BJ (cell line): ENCODE measurements around the gene TALDO1. TPM values are rescaled to one million over a fixed set of nuclear protein-coding genes. Genes with fewer than 3 reads are reported as not detected.

ENCODE experiments used
- CTCF ChIA-PET: fragments of 350-600 bp; formaldehyde crosslinking; extraction: SDS; loops from one replicate; lab custom pipeline; 2021; ENCODE audit warnings: antibody characterized with exemption, inconsistent platforms; lab: Yijun Ruan, JAX
- POLR2A ChIA-PET: fragments of 300-600 bp; sonication (Branson Sonifier 250); formaldehyde crosslinking; extraction: SDS; loops from one replicate; lab custom pipeline; 2021; ENCODE audit warnings: antibody characterized with exemption; lab: Charles Lee
- DNase-seq: peaks from one replicate; pipeline ENCODE4 v3.0.0-alpha.2; 2011; ENCODE audit warnings: low read depth
- H3K27me3 ChIP-seq: 2 replicates; pipeline ENCODE4 v1.6.0; 2011; ENCODE audit warnings: low read length; ENCODE audit not compliant: control insufficient read depth, insufficient read depth
- H3K36me3 ChIP-seq: 2 replicates; pipeline ENCODE4 v1.5.1; 2011; ENCODE audit warnings: low read length; ENCODE audit not compliant: control insufficient read depth, insufficient read depth
- H3K4me3 ChIP-seq: 2 replicates; pipeline ENCODE4 v1.5.1; 2011; ENCODE audit warnings: low read depth, mild to moderate bottlenecking, control low read depth, low read length
- CTCF ChIP-seq: IDR thresholded peaks from 2 replicates; pipeline ENCODE4 v1.5.1; 2011; ENCODE audit warnings: low read depth, mild to moderate bottlenecking, control low read depth, inconsistent platforms, low read length, moderate library complexity; ENCODE audit not compliant: insufficient read depth
- polyA plus RNA-seq: library from polyadenylated mRNA; depleted of rRNA; stranded (reverse); fragments of >200 nt; gene quantifications from 2 replicates; pipeline ENCODE4 v1.2.3, GENCODE V29; 2011

TALDO1 gene
- polyA plus RNA-seq, 1 experiment, result 278 TPM

GRCh38 chr11:771617-772204 lies 24.4 kb downstream of the TALDO1 start:
- Histone ChIP-seq H3K27me3 (no peaks in the 10 kb centered on the region), H3K36me3 (peaks cover 32% of the 10 kb centered on the region), H3K4me3 (no peak overlapping the region)
- ChIA-PET POLR2A (no interaction called here), CTCF (interaction anchor here (0.8 kb wide), 1 partner anchor 43 kb away, joined by 3 read pairs; no protein-coding TSS in a partner anchor)
- DNase-seq, result no peak
- TF ChIP-seq CTCF, result no peak

- Histone ChIP-seq H3K4me3 (no peak overlapping the region), H3K36me3 (peaks cover 27% of the 10 kb centered on the region), H3K27me3 (no peaks in the 10 kb centered on the region)
- DNase-seq, result no peak
- CTCF ChIA-PET, result no interaction called here
- POLR2A ChIA-PET, result no interaction called here
- no peak for TF ChIP-seq CTCF
These were observed 25.4 kb downstream of the TALDO1 start for GRCh38 chr11:772429-773390.

GRCh38 chr11:773425-773824 lies 26.2 kb downstream of the TALDO1 start:
- TF ChIP-seq CTCF, result no peak
- ChIA-PET POLR2A (no interaction called here), CTCF (no interaction called here)
- Histone ChIP-seq H3K4me3 (no peak overlapping the region), H3K27me3 (no peaks in the 10 kb centered on the region), H3K36me3 (peaks cover 27% of the 10 kb centered on the region)
- DNase-seq, result no peak

- peaks cover 27% of the 10 kb centered on the region for H3K36me3 ChIP-seq
- ChIA-PET POLR2A (no interaction called here), CTCF (no interaction called here)
- no peak overlapping the region for H3K4me3 ChIP-seq
- no peaks in the 10 kb centered on the region for H3K27me3 ChIP-seq
- TF ChIP-seq CTCF, result no peak
- no peak for DNase-seq
These were observed 26.6 kb downstream of the TALDO1 start for GRCh38 chr11:773830-774229.
